Transverse colon (tissue), 4 donors: ENCODE data around the gene WNT5B.

ENCODE experiments used
- CTCF ChIP-seq, 5 experiments: fragments of 200-600 bp in 3 of 5; fragments of 450-650 bp in 2 of 5; sonication (generic) in 3 of 5; IDR thresholded peaks; 1 replicate in 2 of 5; 2 replicates in 3 of 5; pipeline ENCODE4 v1.5.1; 2016 to 2017; ENCODE audit warnings: antibody characterized with exemption in 5 of 5, inconsistent platforms in 3 of 5, mild to moderate bottlenecking in 2 of 5, moderate library complexity in 1 of 5
- EP300 ChIP-seq: sonication (generic); formaldehyde crosslinking; IDR thresholded peaks from one replicate; pipeline ENCODE4 v1.6.1; 2017; ENCODE audit warnings: antibody characterized with exemption, low read depth
- POLR2A ChIP-seq: fragments of 450-650 bp; IDR thresholded peaks from one replicate; pipeline ENCODE4 v1.6.1; 2016; ENCODE audit warnings: antibody characterized with exemption, mild to moderate bottlenecking, moderate library complexity
- POLR2AphosphoS5 ChIP-seq, 3 donors: sonication (generic); formaldehyde crosslinking; IDR thresholded peaks; one replicate each; pipeline ENCODE4 v1.6.1; 2016; ENCODE audit warnings: antibody characterized with exemption in 3 of 3

GRCh38 chr12:1643043-1643442, 14.0 kb downstream of the WNT5B start:
- no peak for TF ChIP-seq CTCF (IDR thresholded peaks at IDR 0.05)
- TF ChIP-seq POLR2AphosphoS5 (IDR thresholded peaks at IDR 0.05), result no peak
- no peak for TF ChIP-seq POLR2A
- TF ChIP-seq EP300, result no peak
